HG03520 (cell line): ENCODE results near the gene MFAP1.
"Not testable (repeated sequence)": the region's sequence is repeated elsewhere in the genome, so short reads cannot be mapped to it uniquely, and the experiment has no call there.

Experiments used
- ATAC-seq: cut with Tn5 transposase; IDR thresholded peaks from one replicate; pipeline ENCODE4 v1.9.1; 2021; ENCODE audit warnings: mild to moderate bottlenecking, moderate library complexity; ENCODE audit not compliant: unreplicated experiment

Gene MFAP1, protein sequence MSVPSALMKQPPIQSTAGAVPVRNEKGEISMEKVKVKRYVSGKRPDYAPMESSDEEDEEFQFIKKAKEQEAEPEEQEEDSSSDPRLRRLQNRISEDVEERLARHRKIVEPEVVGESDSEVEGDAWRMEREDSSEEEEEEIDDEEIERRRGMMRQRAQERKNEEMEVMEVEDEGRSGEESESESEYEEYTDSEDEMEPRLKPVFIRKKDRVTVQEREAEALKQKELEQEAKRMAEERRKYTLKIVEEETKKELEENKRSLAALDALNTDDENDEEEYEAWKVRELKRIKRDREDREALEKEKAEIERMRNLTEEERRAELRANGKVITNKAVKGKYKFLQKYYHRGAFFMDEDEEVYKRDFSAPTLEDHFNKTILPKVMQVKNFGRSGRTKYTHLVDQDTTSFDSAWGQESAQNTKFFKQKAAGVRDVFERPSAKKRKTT

DNA sequence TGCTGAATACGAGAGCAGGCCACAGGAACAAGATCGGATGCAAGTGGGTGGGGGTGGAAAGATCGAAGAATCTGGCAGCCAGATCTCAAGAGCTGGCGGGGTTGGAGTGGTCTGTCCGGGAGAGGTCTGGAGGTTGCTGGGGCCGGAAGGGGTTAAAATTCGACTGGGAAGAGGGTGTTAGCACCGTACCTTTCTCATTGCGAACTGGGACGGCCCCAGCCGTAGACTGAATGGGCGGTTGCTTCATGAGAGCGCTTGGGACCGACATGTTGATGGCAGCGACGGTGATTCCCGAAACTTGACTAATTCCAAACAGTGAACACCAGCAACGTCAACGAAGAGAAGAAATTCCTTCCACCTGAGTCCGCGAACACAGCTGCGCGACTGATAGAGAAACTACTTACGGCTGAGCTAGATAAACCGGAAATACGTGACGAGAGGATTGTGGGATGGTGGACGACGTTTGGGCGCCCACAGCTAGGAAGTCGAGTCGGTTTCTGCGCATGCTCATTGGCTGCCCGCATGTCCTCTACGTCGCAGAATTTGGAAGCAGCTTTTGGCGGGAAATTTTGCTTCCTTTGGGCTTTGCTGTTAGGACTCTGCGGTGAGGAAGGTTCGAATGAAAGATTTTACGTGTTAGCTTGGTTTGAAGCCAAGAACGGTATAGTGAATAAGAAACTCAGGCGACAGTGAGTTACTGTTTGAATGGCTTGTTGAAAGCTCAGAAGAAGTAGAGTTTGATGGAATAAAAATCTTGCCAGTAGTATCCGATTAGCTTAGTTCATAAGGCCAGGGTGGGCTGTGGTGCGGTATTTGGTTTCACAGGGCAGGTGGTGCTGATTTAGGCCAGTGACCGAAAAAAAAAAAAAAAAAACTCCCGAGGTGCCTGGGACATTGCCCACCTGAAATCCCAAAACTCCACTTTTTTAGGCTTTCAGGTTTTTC lies at the start of gene MFAP1:
MFAP1 (minus strand) TSS at position 389 of the 945 bp plus-strand sequence; CDS start at position 268, 121 bp downstream.
- ATAC-seq = peak; percentile 64

DNA sequence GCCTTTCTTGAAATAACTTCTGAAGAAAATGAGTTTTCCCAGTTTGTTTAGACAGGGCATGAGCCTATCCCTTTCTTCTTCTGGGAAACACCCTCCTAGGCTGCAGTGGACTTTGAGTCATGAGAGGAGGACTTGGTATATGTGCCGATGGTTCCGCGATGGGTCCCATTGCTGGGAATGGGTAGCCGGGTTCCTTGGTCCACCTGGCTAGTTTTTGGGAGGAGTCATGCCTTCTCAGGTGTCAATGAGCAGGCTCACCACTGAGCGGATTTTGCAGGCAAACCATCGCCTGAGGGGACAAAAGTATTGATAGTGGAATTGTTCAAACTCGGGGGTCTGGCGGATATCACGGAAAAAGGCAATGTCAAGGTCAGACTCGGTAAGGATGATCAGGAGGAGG lies 49.2 kb upstream of the MFAP1 start:
- no peak for ATAC-seq

DNA sequence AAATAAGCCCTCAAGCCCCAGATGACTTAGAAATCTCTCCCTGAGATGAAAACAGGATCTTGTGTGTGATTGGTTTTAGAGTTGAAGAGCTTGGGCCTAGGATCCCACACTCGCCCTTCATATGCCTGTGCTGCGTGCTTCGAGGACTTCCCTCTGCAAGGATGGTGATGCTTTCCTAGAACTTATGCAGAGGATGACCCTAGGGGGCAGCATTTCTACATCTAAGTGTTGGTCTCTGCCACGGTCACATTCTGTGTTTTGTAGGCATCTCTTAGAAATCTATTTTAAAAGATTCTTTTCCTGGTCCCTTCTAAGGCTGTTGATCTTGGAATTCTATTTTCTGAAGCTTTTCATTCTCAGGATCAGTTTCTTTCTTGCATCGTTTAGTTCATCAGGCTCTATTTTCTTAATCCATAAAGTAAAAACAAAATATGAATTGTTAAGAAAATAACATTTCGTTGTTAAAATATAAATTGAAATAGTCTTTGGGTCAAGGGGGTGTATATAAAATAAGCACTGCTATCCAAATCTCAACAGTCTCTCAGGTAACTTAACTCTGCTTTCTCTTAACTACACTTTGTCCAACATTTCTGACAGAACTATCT lies 48.0 kb upstream of the MFAP1 start:
- no peak for ATAC-seq

DNA sequence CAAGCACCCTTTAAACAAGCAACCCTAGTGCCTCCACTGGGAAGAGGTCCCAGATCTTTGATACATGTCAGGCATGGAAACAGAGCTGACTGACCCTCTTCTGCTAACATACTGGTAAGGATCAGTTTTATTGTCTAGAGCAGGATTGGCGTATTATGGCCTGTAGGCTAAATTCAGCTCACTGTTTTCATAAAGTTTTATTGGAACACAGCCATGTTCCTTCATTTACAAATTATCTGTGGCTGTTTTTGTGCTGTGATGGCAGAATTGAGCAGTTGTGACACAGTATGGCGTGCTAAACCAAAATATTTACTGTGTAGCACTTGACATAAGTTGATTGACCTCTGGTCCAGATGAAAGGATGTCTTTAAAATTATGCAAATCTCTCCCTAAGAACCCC lies 47.3 kb upstream of the MFAP1 start:
- no peak for ATAC-seq

DNA sequence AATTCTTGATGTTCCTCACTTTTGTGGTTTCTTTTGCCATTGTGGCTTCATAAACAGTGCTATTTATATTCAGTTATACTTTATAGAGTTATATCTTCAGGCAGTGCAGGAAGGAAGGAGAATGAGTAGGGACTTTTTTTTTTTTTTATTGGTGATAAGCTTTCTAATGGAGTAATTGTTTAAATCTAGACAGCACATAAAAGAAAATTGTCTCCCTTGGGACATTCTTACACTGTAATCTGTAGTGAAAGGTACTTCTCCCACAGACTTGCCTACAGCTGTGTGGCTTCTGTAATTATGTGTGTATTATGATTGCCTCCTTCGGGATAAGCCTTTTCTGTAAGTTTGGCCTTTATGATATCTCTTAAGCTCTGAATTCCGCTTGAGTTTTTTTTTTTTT lies 43.9 kb upstream of the MFAP1 start:
- ATAC-seq = no peak

DNA sequence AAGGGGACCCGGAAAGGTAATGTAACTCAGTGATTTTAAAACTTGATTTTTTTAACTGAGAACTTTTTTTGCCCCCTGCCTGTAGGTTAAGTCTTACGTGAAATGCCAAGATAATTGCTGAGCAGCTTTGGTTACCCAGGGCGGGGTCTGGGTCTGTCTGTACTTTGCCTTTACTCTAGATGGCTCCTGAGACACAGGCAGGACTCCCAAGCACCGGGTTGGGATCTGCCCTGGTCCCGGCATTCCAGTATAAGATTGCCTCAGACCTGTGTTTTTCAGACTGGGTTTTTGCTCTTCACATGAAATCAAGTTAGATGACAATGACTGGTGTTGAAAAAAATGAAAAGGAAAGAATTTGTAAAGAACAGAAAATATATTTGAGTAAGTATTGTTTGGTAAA lies 42.6 kb upstream of the MFAP1 start:
- ATAC-seq = no peak

DNA sequence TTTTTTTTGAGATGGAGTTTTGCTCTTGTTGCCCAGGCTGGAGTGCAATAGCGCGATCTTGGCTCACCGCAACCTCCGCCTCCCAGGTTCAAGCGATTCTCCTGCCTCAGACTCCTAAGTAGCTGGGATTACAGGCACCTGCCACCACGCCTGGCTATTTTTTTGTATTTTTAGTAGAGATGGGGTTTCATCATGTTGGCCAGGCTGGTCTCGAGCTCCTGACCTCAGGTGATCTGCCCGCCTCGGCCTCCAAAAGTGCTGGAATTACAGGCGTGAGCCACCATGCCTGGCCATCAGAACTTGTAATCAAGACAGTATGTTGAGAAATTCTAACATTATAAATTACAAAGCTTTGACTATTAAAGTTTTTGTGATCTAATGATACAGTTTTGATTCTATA lies 42.1 kb upstream of the MFAP1 start:
- not testable (repeated sequence) for ATAC-seq

DNA sequence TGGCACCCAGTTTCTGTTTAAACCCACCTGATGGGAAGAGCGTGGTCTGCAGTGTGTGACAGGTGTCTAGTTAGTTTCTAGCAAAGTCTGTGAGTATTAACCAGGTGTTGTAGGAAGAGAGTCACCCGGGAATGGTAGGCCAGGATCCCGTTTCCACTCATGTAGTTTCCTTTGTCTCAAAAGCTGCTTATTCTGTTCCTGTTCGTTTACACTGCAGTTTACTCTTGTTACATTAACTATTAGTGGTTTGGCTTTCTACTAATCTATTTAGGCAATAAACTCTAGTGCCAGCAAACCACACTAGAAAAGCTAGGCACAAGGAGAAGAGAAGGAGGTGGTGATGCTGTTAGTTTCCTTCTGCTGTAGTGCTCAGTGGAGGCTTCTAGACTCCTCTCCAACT lies 35.1 kb upstream of the MFAP1 start:
- ATAC-seq = no peak

DNA sequence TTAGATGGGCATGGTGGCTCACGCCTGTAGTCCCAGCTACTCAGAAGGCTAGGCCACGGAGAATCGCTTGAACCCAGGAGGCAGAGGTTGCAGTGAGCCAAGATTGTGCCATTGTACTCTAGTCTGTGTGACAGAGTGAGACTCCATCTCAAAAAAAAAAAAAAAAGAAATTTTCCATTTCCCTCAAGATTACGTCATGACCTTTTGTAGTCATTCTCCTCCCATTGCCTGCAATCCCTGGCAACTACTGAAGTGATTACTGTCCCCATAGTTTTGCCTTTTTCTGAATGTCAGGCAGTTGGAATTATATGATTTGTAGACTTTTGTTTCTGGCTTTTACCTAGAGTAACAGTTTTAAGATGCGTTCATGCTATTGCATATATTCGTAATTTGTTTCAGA lies 30.3 kb upstream of the MFAP1 start:
- no peak for ATAC-seq

DNA sequence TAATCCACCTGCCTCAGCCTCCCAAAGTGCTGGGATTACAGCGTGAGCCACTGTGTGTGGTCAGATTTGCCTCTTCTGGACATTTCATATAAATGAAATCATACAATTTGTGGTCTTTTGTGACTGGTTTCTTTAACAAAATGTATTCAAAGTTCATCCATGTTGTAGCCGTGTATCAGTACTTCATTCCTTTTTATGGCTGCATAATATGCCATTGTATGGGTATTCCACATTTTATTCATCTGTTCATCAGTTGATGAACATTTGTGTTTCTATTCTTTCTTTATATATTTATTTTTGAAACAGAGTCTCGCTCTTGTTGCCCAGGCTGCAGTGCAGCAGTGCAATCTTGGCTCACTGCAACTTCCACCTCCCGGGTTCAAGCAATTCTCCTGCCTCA lies 28.1 kb upstream of the MFAP1 start:
- no peak for ATAC-seq

DNA sequence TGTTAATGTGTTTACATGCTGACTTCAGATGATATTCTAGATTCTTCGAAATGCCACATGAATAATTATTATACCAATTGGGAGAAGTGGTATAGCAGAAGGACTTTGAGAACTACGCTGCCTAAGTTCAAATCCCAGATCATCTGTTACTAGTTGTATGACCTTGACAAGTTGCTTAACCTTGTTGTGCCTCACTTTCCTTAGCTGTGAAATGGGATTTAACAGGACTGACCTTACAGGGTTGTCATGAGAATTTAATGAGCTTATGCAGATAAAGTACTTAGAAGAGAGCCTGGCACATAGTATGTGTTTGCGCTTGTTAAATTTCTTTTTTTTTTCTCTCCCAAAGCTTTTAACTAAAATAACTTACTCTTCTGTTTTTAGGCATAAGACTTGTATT lies 26.8 kb upstream of the MFAP1 start:
- ATAC-seq = no peak

DNA sequence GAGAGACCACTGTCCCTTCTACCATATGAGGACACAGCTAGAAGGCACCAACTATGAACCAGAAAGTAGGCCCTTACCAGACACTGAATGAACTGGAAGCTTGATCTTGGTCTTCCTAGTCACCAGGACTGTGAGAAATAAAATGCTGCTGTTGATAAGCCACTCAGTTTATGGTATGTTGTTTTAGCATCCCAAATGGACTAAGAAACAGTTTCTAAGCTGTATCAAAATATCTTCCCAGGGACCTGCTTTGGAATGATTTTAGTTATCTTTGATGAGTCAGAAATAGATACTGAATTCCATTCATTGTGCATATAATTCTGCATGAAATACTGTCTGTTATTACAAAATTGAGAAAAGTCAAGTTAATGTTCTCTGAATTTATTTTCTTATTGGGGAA lies 20.9 kb upstream of the MFAP1 start:
- no peak for ATAC-seq

DNA sequence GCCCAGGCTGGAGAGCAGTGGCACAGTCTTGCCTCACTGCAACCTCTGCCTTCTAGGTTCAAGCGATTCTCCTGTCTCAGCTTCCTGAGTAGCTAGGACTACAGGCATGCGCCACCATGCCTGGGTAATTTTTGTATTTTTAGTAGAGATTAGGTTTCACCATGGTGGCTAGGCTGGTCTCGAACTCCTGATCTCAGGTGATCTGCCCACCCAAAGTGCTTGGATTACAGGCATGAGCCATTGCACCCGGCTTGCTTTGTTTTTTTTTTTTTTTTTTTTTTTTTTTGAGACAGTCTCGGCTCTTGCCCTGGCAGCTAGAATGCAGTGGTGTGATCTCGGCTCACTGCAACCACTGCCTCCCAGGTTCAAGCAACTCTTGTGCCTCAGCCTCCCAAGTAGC lies 8.0 kb upstream of the MFAP1 start:
- ATAC-seq = not testable (repeated sequence)

DNA sequence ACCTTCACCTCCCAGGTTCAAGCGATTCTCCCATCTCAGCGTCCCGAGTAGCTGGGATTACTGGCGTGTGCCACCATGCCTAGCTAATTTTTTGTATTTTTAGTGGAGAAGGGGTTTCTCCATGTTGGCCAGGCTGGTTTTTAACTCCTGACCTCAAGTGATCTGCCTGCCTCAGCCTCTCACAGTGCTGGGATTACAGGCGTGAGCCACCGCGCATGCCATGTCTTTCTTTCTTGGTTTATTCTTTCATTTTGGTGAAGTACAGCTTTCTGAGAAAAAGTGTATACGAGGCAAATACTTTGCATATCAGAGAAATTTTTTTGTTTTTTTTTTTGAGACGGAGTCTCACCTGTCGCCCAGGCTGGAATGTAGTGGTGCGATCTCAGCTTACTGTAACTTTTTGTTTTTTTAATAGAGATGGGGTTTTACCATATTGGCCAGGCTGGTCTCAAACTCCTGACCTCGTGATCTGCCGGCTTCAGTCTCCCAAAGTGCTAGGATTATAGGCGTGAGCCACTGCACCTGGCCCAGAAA lies 7.1 kb upstream of the MFAP1 start:
- ATAC-seq = not testable (repeated sequence)

DNA sequence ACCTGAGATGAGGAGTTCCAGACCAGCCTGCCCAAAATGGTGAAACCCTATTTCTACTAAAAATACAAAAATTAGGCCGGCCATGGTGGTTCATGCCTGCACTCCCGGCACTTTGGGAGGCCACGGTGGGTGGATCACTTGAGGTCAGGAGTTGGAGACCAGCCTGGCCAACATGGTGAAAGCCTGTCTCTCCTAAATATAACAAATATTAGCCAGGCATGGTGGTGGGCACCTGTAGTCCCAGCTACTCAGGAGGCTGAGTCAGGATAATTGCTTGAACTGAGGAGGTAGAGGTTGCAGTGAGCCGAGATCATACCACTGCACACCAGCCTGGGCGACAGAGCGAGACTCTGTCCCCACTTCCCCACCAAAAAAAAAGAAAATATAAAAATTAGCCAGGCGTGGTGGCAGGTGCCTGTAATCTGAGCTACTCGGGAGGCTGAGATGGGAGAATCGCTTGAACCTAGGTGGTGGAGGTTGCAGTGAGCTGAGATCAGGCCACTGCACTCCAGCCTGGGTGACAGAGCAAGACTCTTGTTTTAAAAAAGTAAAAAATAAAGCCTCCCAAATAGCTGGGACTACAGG lies 6.3 kb upstream of the MFAP1 start:
- not testable (repeated sequence) for ATAC-seq

DNA sequence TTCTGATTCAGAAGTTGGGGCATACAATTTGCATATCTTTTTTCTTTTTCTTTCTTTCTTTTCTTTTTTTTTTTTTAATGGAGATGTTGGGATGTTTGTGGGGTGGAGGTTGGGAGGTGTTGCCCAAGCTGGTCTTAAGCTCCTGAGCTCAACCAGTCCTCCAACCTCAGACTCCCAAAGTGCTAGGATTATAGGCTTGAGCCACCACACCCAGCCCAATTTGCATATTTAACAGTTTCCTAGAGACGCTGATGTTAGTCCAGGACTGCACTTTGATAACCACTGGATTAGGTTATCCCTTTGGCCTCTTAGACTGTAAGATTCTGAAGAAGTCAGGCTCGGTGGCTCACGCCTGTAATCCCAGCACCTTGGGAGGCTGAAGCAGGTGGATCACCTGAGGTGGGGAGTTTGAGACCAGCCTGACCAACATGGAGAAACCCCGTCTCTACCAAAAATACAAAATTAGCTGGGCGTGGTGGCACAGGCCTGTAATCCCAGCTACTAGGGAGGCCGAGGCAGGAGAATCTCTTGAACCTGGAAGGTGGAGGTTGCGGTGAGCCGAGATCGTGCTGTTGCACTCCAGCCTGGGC lies 5.6 kb upstream of the MFAP1 start:
- not testable (repeated sequence) for ATAC-seq

DNA sequence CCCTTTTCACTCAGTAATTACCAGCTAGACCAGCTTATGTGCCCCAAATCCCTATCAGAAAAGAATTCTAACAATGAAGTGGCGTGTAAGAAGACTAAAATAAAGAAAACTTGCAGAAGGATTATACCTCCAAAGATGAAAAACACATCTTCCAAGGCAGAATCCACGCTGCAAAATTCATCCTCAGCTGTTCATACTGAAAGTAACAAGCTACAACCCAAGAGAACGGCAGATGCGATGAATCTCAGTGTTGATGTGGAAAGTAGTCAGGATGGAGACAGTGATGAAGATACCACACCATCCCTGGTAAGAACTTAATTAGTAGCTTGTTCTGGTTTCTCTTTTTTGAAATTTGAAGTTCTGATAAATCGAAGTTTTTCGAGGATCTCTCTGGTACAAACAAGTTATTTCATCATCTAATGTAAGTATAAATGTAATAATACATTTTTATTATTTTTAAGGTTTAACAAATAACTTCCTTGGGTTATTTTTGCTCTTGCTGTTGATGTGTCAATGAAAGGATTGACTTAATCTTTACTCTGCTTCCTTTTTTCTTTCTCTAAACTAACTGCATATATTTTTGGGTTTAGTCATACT lies 3.7 kb upstream of the MFAP1 start:
- no peak for ATAC-seq

DNA sequence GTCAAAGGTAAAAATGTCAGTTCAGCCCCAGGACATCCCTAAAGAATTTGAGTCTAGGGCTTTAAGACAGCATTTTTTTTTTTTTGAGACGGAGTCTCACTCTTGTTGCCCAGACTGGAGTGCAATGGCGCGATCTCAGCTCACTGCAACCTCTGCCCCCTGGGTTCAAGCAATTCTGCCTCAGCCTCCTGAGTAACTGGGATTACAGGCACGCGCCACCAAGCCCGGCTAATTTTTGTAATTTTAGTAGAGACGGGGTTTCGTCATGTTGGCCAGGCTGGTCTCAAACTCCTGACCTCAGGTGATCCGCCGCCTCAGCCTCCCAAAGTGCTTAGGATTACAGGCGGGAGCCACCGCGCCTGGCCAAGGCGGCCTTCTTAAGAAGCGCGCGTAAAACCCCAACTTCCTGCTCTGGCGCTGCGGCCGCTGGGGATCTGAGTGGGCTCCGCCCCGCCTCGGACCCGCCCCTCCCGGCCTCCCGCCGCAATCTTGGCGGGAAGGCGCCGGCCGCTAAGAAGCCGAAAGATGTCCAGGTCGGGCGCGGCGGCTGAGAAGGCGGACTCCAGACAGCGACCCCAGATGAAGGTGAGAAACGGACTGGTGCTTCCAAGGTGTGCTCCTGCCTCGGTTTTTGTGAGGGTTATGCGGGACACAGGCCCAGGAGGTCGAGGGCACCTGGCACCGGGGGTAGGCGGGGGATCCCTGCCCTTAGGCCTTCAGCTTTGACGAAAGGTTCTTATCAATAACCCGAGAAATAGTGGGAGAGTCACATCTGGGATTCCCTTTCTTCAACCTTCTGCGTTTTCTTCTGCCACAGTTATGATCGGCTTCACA lies 2.2 kb upstream of the MFAP1 start, which contains the start of gene WDR76:
WDR76 (plus strand) TSS at position 495 of the 834 bp plus-strand sequence; CDS start at position 526, 31 bp downstream.
- ATAC-seq = peak; percentile 45

DNA sequence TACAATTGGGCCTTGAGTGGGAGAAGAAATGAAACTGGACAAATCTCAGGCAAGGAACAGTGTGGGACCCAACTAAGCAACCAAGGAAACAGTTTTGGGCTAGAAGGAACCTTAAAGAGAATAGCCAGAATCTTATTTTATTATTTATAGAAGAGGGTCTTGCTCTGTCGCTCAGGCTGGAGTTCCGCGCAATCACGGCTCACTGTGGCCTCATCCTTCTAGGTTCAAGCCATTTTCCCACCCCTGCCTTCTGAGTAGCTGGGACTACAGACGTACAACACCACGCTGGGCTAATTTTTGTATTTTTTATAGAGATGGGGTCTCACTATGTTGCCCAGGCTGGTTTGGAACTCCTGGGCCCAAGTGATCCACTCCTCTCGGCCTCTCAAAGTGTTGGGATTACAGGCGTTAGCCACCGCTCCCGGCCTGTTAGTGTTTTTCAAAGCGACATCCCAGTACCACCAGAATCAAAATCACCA lies 1.6 kb upstream of the MFAP1 start:
- ATAC-seq = no peak
